ENCODE data around the gene OR4D2.

Gene OR4D2

DNA sequence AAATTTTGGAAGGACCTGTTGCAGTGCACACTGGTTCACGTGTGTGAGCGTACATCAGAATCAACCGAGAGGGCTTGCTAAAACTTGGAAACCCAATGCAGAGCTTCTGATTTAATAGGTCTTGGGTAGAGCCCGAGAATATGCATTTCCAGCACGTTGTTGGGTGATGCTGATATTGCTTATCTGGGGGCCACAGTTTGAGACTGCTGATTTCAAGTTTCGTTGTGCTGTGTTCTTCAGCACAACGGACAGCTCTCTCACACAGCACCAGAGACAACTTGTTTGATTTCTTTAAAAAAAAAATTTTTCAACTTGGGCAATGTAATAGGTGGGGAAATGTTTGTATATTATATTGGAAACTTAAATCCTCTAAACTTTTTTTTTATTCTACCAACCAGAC lies 9.4 kb downstream of the OR4D2 start:
- no peak for DNase-seq

- no peak for DNase-seq
Observed at GRCh38 chr17:58181796-58182195, 15.0 kb downstream of the OR4D2 start.

DNA sequence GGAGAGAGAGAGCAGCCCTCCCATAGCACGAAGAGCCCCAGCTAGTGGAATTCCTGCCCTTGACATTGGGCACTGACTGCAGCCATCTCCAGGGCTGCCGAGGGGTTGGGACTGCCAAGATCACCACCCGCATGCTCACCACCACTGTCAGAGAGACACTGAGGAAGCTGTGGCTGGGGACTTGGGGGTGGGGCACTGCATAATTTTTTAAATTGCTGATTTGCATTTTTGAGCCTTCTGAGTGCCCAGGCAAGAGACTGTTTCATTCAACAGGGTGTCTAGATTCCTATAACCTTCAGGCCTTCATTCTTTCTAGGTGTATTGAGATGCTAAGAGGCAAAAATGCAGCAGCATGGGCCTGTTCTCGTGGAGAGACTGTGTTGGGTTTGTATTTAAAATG lies 16.7 kb downstream of the OR4D2 start:
- DNase-seq, result no peak

GRCh38 chr17:58184308-58184985 lies 17.7 kb downstream of the OR4D2 start:
- DNase-seq, result no peak

GRCh38 chr17:58184986-58185761 lies 18.4 kb downstream of the OR4D2 start:
- DNase-seq, result no peak

GRCh38 chr17:58186591-58186990 lies 19.8 kb downstream of the OR4D2 start:
- DNase-seq, result no peak

DNA sequence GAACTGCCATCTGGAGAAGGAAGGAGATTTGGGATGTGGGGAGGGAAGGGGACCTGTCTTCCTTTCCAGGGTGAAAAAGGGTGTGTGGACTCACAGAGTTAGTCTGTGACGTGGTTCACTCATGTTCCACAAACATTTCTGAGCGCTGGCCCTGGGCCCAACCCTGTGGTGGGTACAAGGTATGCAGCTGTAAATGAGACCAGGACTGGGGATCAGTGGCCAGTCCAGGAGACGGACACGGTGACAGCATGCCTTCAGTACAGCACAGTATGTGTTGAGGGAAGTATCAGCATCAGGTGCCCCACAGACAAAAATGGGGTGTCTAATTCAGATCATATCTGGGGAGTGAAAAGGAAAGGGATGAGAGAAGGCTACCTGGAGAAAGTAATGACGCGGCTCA lies 20.3 kb downstream of the OR4D2 start:
- DNase-seq, result no peak

GRCh38 chr17:58187675-58188074 lies 20.9 kb downstream of the OR4D2 start:
- no peak for DNase-seq

DNA sequence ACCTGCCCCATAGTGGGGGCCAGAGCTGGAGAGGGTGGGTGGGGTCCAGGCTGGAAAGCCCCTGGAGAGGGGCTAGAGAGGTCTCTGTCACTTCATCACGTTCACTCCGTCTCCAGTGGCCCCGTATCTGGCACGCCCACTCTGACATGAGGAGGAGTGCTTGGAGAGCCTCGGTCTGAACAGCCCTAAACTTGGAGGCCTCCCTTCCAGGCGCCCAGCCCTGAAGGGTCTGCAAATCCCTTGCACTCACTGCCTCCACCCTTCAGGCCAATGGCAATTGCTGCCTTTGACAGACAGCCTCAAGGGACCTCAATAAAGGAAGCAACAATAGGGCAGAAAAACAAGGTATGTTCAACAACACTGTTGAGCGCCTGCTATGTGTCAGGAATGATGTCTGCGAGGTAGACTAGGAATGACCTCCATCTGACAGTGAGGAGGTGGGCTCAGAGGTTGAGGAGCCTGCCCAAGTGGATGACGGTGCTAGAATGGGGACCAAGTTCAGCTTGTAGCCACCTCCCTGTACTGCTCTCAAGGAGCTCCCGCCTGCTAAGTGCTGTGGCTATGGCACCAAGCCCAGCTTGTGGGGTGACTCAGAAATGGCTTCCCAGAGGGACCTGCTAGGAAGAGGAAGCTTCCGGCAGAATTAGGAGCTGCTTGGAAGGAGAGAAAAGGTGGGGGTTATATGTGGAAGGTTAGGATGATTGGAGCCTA lies 22.8 kb downstream of the OR4D2 start:
- no peak for DNase-seq

DNA sequence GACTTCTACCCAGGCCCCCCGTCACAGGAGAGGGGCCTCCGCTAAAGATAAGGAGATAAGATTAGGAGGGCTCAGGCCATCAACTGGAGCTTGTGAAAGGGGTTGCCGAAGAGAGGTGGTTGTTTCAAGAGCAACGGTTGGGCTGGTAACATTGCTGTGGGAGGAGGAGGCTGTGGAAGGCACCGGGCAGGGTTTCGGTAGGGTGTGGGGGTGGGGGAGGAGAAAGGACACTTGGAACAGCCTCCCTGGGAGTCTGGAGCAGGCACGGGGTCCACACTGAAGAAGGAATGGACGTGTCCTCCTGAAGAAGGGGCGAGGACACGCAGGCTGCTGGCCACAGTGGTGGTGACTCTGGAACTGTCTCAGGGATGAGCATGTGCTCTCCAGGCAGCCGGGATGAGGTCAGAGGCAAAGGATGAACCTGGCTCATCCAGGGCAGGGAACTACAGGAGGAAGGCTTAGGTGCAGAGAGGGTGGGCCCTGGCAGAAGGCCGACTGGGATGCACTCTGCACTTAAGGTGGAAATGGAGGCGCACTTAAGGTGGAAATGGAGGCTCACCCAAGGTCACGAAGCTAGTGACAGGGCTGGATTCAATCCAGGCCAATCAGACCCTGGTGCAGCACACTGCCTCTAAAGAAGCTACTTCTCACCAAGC lies 24.6 kb downstream of the OR4D2 start:
- DNase-seq, result no peak

GRCh38 chr17:58192612-58193011 lies 25.8 kb downstream of the OR4D2 start, which contains the start of gene EPX:
Gene EPX (plus strand): TSS chr17:58192726. CDS start chr17:58192847, 121 bp downstream.
- no peak for DNase-seq

DNA sequence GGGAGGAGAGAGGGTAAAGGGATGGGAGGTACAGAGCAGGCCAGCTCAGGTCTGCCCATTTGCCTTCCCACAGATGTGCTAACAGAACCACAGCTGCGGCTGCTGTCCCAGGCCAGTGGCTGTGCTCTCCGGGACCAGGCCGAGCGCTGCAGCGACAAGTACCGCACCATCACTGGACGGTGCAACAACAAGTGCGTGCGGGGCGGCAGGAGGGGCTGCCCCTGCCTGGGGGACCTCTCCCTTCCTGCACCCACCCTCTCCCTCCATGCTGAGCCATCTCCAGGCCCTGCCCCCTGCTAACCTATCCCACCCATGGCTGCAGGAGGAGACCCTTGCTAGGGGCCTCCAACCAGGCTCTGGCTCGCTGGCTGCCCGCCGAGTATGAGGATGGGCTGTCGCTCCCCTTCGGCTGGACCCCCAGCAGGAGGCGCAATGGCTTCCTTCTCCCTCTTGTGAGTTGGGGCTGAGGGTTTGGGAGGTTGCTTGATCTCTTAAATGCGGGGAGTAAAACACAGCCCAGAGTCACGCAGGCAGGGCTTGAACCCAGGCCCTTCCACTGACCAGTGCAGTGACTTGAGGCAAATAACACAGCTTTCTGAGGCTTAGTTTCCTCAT lies 27.0 kb downstream of the OR4D2 start:
- DNase-seq, result no peak

DNA sequence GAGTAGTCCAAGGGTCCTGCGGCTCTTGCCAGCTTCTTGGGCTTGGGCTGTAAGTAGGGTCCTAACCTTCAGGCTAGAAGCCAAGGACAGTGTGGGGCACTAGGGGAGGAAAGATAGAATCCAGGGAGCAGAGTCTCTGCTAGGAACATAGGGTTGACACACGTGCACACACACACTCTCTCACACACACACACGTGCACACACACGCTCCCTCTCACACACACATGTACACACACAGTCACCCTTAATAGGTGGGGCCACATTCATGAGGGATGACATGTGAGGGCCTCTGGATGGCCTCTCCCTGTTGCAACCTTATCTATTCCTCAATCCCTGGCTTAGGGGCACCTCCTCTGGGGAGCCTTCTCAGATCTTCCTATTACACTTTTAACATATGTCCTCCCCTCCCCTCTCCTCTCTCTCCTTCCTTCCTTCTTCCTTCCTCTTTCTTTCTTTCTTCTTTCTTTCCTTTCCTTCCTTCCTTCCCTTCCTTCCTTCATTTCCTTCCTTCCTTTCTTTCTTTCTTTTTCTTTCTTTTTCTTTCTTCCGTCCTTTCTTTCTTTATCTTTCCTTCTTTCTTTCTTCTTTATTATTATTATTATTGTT lies 28.8 kb downstream of the OR4D2 start:
- DNase-seq, result no peak

- DNase-seq, result no peak
Observed at GRCh38 chr17:58196610-58197009, 29.8 kb downstream of the OR4D2 start.

GRCh38 chr17:58200024-58200633 lies 33.3 kb downstream of the OR4D2 start:
- peak; percentile 30 for DNase-seq

- DNase-seq, result no peak
Observed at GRCh38 chr17:58202859-58203258, 36.1 kb downstream of the OR4D2 start.

DNA sequence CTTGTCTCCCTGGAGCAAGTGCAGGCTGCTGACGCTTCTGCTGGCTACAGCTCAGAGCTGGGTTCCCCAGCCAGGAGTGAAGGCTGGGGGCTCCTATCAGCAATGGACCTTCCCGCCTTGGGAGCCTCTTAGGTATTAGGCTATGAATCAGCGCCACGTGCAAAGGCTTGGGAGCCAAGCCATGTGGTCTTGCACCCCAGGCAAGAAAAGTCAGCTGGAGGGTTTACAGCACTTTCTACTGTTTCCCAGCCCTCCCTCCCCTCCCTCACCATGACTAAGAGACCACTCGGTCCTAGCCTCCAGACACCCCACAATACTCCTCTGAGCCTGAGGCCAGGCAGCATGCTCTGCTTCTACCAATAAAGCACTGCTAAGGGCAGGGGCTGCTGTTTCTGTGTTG lies 38.0 kb downstream of the OR4D2 start:
- DNase-seq, result no peak

- DNase-seq, result no peak
Observed at GRCh38 chr17:58205936-58206335, 39.2 kb downstream of the OR4D2 start.

GRCh38 chr17:58207451-58207850 lies 40.7 kb downstream of the OR4D2 start:
- DNase-seq, result no peak

DNA sequence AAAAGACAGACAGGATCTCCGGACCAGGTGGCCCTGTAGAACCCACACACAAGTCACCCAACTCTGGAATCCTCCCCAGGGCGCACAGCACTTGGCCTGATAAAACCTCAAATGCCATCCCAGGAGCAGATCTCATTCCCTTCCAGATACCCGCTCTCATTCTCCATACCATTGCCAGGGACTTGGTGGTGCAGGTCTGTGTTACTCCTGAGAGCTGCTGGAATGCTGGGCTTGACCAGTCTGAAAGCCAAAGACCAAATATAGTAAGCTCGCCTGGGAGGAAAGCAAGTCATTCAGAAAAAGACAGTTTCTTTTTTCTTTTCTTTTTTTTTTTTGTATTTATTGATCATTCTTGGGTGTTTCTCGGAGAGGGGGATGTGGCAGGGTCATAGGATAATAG lies 41.6 kb downstream of the OR4D2 start:
- no peak for DNase-seq

GRCh38 chr17:58210922-58211321 lies 44.1 kb downstream of the OR4D2 start:
- no peak for DNase-seq

DNA sequence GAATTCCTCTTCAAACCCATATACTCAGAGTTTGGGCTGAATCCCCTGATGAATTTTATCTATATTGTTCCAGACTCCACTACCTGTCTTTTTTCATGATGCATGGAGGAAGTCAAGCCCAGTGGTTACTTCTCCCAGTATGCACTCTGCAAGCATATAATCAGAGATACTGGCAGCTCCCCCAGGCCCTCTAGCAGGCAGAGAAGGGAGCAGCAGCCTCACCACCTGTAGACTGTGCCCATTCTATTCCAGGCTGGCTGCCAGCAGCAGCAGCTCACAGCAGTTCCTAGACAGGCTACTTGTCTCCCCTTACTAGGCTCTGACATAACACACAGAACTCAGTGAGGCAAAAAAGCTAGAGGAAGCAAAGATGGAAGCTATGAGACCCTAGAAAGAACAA lies 48.9 kb downstream of the OR4D2 start:
- no peak for DNase-seq

Measured in effector CD8-positive, alpha-beta T cell (primary cell).